GM19324 (cell line): Measurements from ENCODE around the gene RMP24.
A peak's percentile ranks its signal among the peaks of the same experiment; 100 is the strongest.
"Not testable (repeated sequence)": the region's sequence is repeated elsewhere in the genome, so short reads cannot be mapped to it uniquely, and the experiment has no call there.

Experiments used
- ATAC-seq: cut with Tn5 transposase; IDR thresholded peaks from one replicate; pipeline ENCODE4 v1.9.1; 2021; ENCODE audit warnings: mild to moderate bottlenecking, moderate library complexity; ENCODE audit not compliant: unreplicated experiment, low FRiP score

RMP24 gene

GRCh38 chr18:35967866-35968265 lies 4.6 kb upstream of the RMP24 start:
- not testable (repeated sequence) for ATAC-seq

DNA sequence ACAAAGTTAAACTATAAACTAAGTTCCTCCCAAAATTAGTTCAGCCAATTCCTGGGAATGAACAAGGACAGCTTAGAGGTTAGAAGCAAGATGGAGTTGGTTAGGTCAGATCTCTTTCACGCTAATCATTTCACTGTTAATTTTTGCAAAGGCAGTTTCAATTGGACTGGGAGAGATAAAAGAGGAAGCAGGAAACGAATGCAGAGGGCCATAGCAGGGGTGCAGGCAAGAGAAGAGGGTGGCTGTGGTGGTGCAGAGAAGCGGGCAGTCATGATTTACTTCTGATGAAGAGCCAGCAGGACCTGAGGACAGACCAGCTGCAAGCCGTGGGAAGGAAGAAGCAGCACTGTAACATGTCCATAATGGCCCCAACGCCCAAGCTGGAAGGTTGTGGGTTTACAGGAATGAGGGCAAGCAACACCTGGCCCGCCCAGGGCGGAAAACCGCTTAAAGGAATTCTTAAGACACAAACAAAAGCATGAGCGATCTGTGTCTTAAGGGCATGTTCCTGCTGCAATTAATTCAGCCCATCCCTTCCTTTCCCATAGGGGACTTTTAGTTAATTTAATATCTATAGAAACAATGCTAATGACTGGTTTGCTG lies 4.1 kb upstream of the RMP24 start:
- ATAC-seq: no peak

GRCh38 chr18:35969676-35970075 lies 2.8 kb upstream of the RMP24 start:
- no peak for ATAC-seq

- ATAC-seq: peak; percentile 3
These were observed 750 bp upstream of the RMP24 start for GRCh38 chr18:35971661-35972196.

GRCh38 chr18:35973650-35974049 lies 1.2 kb downstream of the RMP24 start:
- ATAC-seq: no peak

DNA sequence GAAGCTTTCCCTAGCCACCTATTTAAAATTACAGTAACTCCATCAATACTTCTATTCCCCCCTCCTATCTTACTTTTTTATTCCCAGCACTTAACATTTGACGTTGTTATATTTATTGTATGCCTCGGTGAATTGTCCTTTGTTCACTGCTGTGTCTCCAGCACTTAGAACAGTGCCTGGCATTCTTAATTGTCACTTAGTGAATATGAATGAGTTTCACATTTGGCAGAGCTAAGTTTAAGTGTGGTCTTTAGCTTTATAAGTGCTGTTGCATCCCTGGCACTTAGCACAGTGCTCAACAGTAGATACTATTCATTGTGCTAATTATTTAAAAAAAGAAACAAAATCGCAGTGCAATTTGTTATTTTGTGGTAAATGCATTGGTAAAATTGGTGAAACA lies 1.7 kb downstream of the RMP24 start:
- ATAC-seq: no peak

DNA sequence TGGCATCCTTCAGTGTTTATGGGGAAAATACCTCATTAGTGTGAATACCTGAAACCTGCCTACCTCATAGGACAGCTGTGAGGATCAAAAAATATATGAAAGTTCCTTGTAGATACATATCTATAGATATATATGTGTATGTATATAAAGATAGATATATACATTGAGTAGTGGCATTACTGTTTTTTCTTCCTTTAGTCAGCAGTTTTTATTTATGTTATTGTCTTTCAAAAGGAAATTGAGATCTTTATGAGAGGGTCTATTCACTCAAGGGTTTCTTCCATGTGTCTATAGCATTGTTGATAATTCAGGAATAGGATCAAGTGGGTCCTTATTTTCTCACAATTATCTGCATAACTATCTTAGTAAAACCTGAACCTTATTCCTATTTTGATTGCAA lies 6.6 kb downstream of the RMP24 start:
- ATAC-seq: no peak

GRCh38 chr18:35982409-35983114 lies 10.1 kb downstream of the RMP24 start:
- ATAC-seq: no peak

- ATAC-seq: no peak
These were observed 10.7 kb downstream of the RMP24 start for GRCh38 chr18:35983147-35983546.

DNA sequence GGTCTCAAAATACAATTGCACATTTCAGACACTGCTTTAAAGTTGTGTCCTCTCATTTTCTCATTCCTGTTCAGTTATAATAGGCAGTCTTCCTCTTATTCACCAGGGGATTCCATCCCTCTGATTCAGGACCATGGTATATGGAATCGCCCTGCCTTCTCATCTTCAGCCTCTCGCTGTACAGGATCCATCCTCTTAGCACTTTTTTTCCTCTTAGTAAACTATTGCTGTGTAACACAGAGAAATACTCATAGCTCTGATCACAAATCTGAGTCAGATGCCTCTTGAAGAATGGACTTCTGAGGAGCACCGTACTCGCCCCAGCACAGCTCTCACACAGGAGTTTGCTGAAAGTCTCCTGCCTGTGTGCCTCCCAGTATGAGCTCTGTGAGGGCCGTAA lies 11.3 kb downstream of the RMP24 start:
- ATAC-seq: no peak

GRCh38 chr18:35991696-35992095 lies 19.2 kb downstream of the RMP24 start:
- ATAC-seq: no peak

DNA sequence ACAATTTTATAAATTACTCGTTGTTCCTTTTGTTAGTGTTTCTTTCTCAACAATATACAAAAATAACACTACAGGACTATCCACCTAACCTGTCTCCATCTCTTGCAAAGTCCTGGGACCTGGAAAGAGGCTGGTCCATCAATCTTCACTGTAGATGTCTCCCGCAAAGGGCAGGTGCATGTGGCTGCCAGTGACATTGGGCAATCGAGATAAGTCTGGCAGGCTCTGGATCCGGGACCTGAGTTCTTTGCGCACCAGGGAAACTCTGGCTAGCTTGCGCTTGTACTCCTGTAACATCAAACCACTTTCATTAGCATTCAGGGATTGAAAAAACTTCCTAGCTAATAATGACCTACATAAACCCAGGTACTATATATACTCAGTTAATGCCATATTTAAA lies 20.5 kb downstream of the RMP24 start:
- ATAC-seq: no peak

DNA sequence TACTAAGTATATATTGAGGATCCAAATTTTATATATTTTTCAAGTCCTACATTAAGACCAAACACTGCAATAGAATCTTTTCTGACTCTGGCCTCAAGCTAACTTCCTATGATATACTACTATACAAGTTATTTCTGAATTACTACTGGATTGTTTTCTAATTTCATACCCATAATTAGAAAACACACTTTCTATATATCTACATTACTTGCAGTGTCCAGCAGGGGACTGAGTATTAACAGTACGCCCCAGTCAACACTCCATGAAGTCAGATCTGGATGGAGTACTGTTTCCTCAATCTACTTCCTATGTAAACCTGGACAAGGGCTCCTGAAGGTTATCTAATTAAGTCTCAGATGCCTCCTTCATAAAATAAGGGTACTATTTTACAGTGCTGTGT lies 26.5 kb downstream of the RMP24 start:
- no peak for ATAC-seq

GRCh38 chr18:35999925-36000324 lies 27.4 kb downstream of the RMP24 start:
- ATAC-seq: no peak

DNA sequence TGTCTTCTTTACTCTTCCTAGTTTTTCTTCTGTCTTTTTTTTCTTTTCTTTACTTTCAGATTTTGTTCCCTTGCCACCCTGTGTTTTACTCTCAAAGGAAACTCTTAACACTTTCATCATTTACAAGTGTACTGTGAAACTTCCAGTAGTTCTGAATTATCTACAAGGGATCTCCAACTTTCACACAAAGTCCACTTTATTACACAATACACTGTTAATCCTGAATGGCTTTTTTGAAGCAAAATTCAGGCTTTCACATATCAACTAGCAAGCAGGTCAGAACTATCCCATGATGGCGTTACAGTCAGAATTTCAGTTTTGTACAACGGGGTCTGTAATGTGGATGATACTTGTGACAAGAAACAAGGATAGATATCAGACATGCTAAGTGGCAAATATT lies 34.5 kb downstream of the RMP24 start:
- no peak for ATAC-seq

- ATAC-seq: no peak
These were observed 36.7 kb downstream of the RMP24 start for GRCh38 chr18:36009214-36009613.

- no peak for ATAC-seq
These were observed 40.4 kb downstream of the RMP24 start for GRCh38 chr18:36012891-36013290.

GRCh38 chr18:36015629-36016028 lies 43.1 kb downstream of the RMP24 start:
- ATAC-seq: peak; percentile 89

DNA sequence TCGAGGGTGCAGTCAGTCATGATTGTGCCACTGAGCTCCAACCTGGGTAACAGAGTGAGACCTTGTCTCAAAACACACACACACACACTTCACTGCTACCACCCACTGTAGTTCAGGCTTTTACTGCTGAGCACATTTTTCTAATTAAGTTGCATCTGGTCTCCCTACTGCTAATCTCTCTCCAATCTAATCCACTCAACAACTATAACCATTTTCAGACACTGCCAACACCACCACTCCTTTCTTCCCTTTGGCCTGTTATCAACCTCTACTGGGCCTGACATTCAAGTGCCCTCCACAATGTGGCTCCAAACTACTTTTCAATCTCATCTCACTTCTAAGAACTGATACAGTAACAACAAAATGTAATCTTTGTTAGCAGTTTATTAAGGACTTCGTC lies 44.8 kb downstream of the RMP24 start:
- no peak for ATAC-seq

- ATAC-seq: no peak
These were observed 47.8 kb downstream of the RMP24 start for GRCh38 chr18:36020174-36020711.

DNA sequence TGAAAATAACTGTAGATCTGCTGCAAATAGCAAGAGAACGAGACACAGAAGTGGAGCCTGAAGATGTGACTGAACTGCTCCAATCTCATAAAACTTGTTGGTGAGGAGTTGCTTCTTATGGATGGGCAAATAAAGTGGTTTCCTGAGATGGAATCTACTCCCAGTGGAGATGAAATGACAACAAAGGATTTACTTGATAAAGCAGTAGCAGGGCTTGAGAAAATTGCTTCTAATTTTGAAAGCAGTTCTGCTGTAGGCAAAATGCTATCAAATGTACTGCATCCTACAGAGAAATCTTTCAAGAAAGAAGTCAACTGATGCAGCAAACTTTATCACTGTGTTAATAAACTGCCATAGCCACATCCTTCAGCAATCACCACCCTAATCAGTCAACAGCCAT lies 50.9 kb downstream of the RMP24 start:
- no peak for ATAC-seq

- ATAC-seq: not testable (repeated sequence)
These were observed 51.8 kb downstream of the RMP24 start for GRCh38 chr18:36024241-36024640.
